ENCODE data around the gene DDX49. TPM values are rescaled to one million over a fixed set of nuclear protein-coding genes. Genes with fewer than 3 reads are reported as not detected.
A peak's percentile ranks its signal among the peaks of the same experiment; 100 is the strongest.

Gene DDX49
- total and polyA plus RNA-seq, 8 donors: 25.3 to 185 (median 53.5) TPM

DNA sequence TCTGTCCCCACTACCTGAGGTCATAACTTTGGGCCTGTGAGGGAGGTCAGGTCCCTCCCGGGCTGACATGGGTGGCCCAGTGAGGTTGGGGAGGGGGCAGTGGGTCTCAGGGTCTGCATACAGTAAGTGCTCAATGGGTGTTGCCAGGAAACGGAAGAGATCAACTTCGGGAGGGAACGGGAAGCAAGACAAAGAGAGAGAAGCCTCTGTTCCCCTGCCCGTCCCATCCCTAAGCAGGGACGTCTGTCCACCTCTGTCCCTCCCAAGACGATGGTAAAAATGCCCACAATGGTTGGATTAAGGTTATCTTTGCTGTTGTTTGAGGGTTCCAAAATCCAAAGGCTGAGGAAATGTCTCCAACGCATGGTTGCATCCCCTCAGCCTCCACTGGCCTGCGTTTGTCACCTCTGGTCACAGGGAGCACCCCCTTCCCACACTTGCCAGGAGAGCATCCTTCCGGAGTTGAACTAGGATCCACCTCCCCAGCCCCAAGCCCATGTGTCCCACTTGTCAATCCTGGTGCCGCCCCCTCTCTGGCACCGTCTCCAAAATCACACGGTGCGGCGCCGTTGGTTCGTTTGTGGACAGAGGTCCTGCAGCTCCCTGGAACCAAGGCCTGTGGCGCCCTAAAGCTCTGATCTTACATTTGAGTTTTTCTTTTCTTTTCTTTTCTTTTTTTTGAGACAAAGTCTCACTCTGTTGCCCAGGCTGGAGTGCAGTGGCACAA, 22.3 kb downstream of the DDX49 start:
- WGBS, 5 donors: 60 to 66% (median 66%) methylated on average over 18 of the region's 18 CpGs
- Histone ChIP-seq H3K4me1 (peaks cover 12 to 28% (median 21%) of the 10 kb centered on the region in 4 donors), H3K27ac (peak overlapping the region in 2 of 5 donors; percentile 18 to 42), H3K9me3 (no peaks in the 10 kb centered on the region), H3K27me3 (peaks cover 0 to 7% (median 0%) of the 10 kb centered on the region in 3 donors), H3K4me3 (peak overlapping the region; percentile 19 to 79 (median 50)), H3K36me3 (peaks cover 0 to 12% (median 9%) of the 10 kb centered on the region in 4 donors)
- TF ChIP-seq, protein P1, sequence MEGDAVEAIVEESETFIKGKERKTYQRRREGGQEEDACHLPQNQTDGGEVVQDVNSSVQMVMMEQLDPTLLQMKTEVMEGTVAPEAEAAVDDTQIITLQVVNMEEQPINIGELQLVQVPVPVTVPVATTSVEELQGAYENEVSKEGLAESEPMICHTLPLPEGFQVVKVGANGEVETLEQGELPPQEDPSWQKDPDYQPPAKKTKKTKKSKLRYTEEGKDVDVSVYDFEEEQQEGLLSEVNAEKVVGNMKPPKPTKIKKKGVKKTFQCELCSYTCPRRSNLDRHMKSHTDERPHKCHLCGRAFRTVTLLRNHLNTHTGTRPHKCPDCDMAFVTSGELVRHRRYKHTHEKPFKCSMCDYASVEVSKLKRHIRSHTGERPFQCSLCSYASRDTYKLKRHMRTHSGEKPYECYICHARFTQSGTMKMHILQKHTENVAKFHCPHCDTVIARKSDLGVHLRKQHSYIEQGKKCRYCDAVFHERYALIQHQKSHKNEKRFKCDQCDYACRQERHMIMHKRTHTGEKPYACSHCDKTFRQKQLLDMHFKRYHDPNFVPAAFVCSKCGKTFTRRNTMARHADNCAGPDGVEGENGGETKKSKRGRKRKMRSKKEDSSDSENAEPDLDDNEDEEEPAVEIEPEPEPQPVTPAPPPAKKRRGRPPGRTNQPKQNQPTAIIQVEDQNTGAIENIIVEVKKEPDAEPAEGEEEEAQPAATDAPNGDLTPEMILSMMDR (IDR thresholded peaks at IDR 0.05): no peak
- TF ChIP-seq POLR2A (IDR thresholded peaks at IDR 0.05): no peak
- TF ChIP-seq POLR2AphosphoS5 (IDR thresholded peaks at IDR 0.05): no peak
- TF ChIP-seq EP300 (IDR thresholded peaks at IDR 0.05): no peak
- intact Hi-C loops (cut with DNase I; ENCODE audit: low total_unique reads): no loop called here
- peak in 1 of 2 donors; percentile 50 for DNase-seq

- H3K4me3 ChIP-seq: no peak overlapping the region
- peaks cover 12 to 28% (median 21%) of the 10 kb centered on the region in 4 donors for H3K4me1 ChIP-seq
- WGBS, 5 donors: 84 to 90% (median 87%) methylated on average over 6 of the region's 6 CpGs
- TF ChIP-seq POLR2A (IDR thresholded peaks at IDR 0.05) (no peak), EP300 (IDR thresholded peaks at IDR 0.05) (no peak)
- intact Hi-C loops (cut with DNase I; ENCODE audit: low total_unique reads): no loop called here
- DNase-seq: no peak
- peaks cover 0 to 9% (median 6%) of the 10 kb centered on the region in 4 donors for H3K36me3 ChIP-seq
- peaks cover 0 to 7% (median 0%) of the 10 kb centered on the region in 3 donors for H3K27me3 ChIP-seq
- no peak overlapping the region for H3K27ac ChIP-seq
- no peaks in the 10 kb centered on the region for H3K9me3 ChIP-seq
These were observed 23.2 kb downstream of the DDX49 start for GRCh38 chr19:18942692-18943091.

- TF ChIP-seq POLR2AphosphoS5 (IDR thresholded peaks at IDR 0.05): no peak
- TF ChIP-seq, protein P1 (IDR thresholded peaks at IDR 0.05): no peak
- TF ChIP-seq EP300 (IDR thresholded peaks at IDR 0.05): no peak
- TF ChIP-seq POLR2A (IDR thresholded peaks at IDR 0.05): no peak
- Histone ChIP-seq H3K4me1 (peaks cover 12 to 28% (median 21%) of the 10 kb centered on the region in 4 donors), H3K36me3 (peaks cover 0 to 2% (median 0%) of the 10 kb centered on the region in 4 donors), H3K27me3 (peaks cover 0 to 7% (median 0%) of the 10 kb centered on the region in 3 donors), H3K9me3 (no peaks in the 10 kb centered on the region), H3K4me3 (no peak overlapping the region), H3K27ac (no peak overlapping the region)
- 67 to 75% (median 72%) methylated on average over 4 of the region's 4 CpGs for WGBS, 5 donors
- no peak for DNase-seq
- intact Hi-C loops (cut with DNase I; ENCODE audit: low total_unique reads): no loop called here
These were observed 23.9 kb downstream of the DDX49 start for GRCh38 chr19:18943465-18943864.

DNA sequence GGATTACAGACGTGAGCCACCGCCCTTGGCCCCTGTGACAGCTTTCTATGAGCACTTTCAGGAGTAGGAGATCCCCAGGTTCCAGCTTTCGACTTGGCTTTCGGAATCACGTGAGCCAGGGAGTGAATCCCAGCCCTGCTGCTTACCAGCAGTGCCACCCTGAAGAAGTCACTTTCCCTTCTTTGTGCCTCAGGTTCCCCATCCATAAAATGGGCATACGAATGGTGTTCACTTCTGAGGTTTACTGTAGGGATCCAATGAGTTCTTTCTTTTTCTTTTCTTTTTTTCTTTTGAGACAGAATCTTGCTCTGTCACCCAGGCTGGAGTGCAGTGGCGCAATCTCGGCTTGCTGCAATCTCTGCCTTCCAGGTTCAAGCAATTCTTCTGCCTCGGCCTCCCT, 25.8 kb downstream of the DDX49 start:
- intact Hi-C loops (cut with DNase I; ENCODE audit: low total_unique reads): no loop called here
- no peak for DNase-seq
- no peaks in the 10 kb centered on the region for H3K9me3 ChIP-seq
- peaks cover 4 to 14% (median 11%) of the 10 kb centered on the region in 4 donors for H3K4me1 ChIP-seq
- H3K27me3 ChIP-seq: peaks cover 0 to 2% (median 0%) of the 10 kb centered on the region in 3 donors
- no peak overlapping the region for H3K27ac ChIP-seq
- whole genome bisulfite sequencing, 5 donors: 81 to 92% (median 88%) methylated on average over 9 of the region's 9 CpGs
- no peak overlapping the region for H3K4me3 ChIP-seq
- H3K36me3 ChIP-seq: no peaks in the 10 kb centered on the region
- TF ChIP-seq POLR2AphosphoS5 (IDR thresholded peaks at IDR 0.05) (no peak), POLR2A (IDR thresholded peaks at IDR 0.05) (no peak), EP300 (IDR thresholded peaks at IDR 0.05) (no peak)
- TF ChIP-seq, protein P1 (IDR thresholded peaks at IDR 0.05): no peak

DNA sequence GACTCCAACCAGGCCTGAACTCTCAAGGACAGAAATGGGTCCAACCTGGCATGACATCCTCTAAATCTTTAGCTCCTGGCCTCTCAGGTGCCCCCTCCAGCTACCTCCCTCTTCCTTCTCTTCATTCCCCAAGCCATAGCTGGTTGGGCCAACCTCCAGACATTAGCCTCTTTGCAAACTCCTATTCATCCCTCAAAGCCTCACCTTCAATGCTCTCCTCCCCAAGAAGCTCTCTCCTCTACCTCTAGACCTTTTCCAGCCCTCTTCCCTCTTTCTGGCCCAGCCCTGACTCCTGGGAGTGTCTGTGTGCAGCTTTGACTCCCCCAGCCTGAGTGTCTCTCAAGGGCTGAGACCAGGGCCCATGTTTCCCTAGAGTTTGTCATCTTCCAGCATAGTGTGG, 26.8 kb downstream of the DDX49 start:
- no peak overlapping the region for H3K27ac ChIP-seq
- H3K9me3 ChIP-seq: no peaks in the 10 kb centered on the region
- intact Hi-C loops (cut with DNase I; ENCODE audit: low total_unique reads): no loop called here
- H3K4me3 ChIP-seq: no peak overlapping the region
- no peak for DNase-seq
- H3K27me3 ChIP-seq: no peaks in the 10 kb centered on the region
- peaks cover 0 to 6% (median 5%) of the 10 kb centered on the region in 4 donors for H3K4me1 ChIP-seq
- TF ChIP-seq POLR2A (IDR thresholded peaks at IDR 0.05): no peak
- no peak for TF ChIP-seq EP300 (IDR thresholded peaks at IDR 0.05)
- TF ChIP-seq, protein P1 (IDR thresholded peaks at IDR 0.05): no peak
- no peaks in the 10 kb centered on the region for H3K36me3 ChIP-seq

Measured in stomach (tissue), 9 donors.